Right lobe of liver (tissue), 4 donors: Measurements from ENCODE around the gene NKG7.

Source experiments
- POLR2A ChIP-seq: fragments of 450-650 bp; IDR thresholded peaks from one replicate; pipeline ENCODE4 v1.6.1; 2017; ENCODE audit warnings: antibody characterized with exemption, mild to moderate bottlenecking
- TF ChIP-seq, protein P1 (sequence below), 4 donors: fragments of 200-600 bp in 3 of 4; fragments of 450-650 bp in 1 of 4; IDR thresholded peaks; one replicate each; pipeline versions ENCODE4 v1.5.1 to v1.8.0; 2016 to 2022; ENCODE audit warnings: antibody characterized with exemption in 4 of 4, mild to moderate bottlenecking in 2 of 4
- donor health status: DM: no; HTN: no; CAD: no.
- donor health status: DM: no; HTN: no; CAD: no.
- donor health status: DM: no; HTN: yes; CAD: no.

DNA sequence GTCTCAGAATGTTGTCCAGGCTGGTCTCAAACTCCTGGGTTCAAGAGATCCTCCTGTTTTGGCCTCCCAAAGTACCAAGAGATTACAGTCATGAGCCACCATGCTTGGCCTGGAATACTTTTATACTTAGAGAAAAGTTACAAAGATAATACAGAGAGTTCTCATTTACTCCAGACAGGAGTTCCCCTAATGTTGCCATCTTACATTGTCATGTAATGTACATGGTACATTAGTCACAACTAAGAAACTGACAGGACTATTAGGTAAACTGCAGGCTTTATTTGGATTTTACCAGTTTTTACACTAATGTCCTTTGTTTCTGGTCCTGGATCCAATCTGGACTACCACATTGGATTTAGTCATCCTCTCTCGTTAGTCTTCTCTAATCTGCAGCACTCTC lies 20.2 kb upstream of the NKG7 start:
- TF ChIP-seq, protein P1, sequence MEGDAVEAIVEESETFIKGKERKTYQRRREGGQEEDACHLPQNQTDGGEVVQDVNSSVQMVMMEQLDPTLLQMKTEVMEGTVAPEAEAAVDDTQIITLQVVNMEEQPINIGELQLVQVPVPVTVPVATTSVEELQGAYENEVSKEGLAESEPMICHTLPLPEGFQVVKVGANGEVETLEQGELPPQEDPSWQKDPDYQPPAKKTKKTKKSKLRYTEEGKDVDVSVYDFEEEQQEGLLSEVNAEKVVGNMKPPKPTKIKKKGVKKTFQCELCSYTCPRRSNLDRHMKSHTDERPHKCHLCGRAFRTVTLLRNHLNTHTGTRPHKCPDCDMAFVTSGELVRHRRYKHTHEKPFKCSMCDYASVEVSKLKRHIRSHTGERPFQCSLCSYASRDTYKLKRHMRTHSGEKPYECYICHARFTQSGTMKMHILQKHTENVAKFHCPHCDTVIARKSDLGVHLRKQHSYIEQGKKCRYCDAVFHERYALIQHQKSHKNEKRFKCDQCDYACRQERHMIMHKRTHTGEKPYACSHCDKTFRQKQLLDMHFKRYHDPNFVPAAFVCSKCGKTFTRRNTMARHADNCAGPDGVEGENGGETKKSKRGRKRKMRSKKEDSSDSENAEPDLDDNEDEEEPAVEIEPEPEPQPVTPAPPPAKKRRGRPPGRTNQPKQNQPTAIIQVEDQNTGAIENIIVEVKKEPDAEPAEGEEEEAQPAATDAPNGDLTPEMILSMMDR (IDR thresholded peaks at IDR 0.05) = no peak
- no peak for TF ChIP-seq POLR2A
